Measurements from ENCODE around the gene KRT38.
"Not testable (repeated sequence)": the region's sequence is repeated elsewhere in the genome, so short reads cannot be mapped to it uniquely, and the experiment has no call there.

KRT38 gene

GRCh38 chr17:41395044-41395443 lies 45.7 kb downstream of the KRT38 start:
- DNase-seq (ENCODE audit: low spot score) = not testable (repeated sequence)

GRCh38 chr17:41394254-41394996 lies 46.4 kb downstream of the KRT38 start:
- DNase-seq (ENCODE audit: low spot score) = no peak

GRCh38 chr17:41393826-41394225 lies 47.0 kb downstream of the KRT38 start:
- no peak for DNase-seq (ENCODE audit: low spot score)

- no peak for DNase-seq (ENCODE audit: low spot score)
These were observed 47.5 kb downstream of the KRT38 start for GRCh38 chr17:41393294-41393693.

- no peak for DNase-seq (ENCODE audit: low spot score)
These were observed 48.5 kb downstream of the KRT38 start for GRCh38 chr17:41392278-41392677.

- no peak for DNase-seq (ENCODE audit: low spot score)
These were observed 49.2 kb downstream of the KRT38 start for GRCh38 chr17:41391535-41391934.

- no peak for DNase-seq (ENCODE audit: low spot score)
These were observed 50.3 kb downstream of the KRT38 start for GRCh38 chr17:41390411-41390938.

GRCh38 chr17:41387670-41388069 lies 53.1 kb downstream of the KRT38 start:
- DNase-seq (ENCODE audit: low spot score) = no peak

- no peak for DNase-seq (ENCODE audit: low spot score)
These were observed 54.6 kb downstream of the KRT38 start for GRCh38 chr17:41386227-41386626.
